ENCODE data around the gene ARHGAP11A.

DNA sequence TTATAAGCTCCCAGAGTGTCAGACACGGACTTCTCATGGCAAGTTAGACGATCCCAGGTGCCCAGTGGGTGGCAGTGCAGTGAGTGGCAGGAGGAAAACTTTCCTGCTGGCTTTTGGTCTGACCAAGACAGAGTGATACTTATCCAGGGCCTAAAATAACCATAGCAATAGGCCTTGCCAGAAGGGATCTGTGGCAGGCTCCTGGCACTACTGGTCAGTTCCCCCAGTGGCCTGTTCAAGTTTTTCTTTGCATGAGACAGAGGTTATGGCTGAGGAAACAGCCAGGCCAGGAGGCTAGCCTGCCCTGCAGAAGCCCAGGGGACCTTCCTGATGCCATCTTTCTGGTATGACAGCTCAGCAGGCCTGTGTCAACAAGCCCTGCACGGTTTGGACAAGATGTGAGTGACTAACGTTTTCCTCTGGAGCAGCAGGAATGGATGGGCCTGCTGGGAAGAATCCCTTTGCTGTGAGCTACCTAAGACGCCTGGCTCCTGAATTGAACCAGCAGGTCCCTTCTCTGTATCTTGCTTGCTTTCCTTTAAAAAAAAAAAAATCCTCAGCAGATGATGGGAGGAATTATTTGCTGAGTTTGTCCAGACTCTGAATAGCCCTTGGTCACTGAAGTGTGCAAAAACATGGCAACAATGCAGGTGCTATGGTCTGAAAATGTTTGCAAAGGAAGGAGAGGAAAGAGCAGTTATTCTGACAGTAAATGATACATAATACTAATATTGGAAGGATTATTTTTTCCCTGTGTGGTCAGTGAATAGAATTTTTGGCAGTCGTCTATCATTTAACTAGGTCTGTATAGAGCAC, 44.2 kb downstream of the ARHGAP11A start:
- no peak for TF ChIP-seq SAP30 (IDR thresholded peaks at IDR 0.05; ENCODE audit: borderline replicate concordance, insufficient read depth, low read depth, low read length, poor library complexity, severe bottlenecking)
- TF ChIP-seq EZH2 (IDR thresholded peaks at IDR 0.05; ENCODE audit: borderline replicate concordance, low read depth, low read length) = no peak
- TF ChIP-seq RAD21 (CRISPR knock-in tag; conservative IDR thresholded peaks at IDR 0.05 in 1 of 2, IDR thresholded peaks at IDR 0.05 in 1 of 2) = no peak
- TF ChIP-seq POLR2A (conservative IDR thresholded peaks at IDR 0.05) = no peak
- TF ChIP-seq ZBTB17 (CRISPR knock-in tag; IDR thresholded peaks at IDR 0.05) = no peak
- TF ChIP-seq, protein P1, sequence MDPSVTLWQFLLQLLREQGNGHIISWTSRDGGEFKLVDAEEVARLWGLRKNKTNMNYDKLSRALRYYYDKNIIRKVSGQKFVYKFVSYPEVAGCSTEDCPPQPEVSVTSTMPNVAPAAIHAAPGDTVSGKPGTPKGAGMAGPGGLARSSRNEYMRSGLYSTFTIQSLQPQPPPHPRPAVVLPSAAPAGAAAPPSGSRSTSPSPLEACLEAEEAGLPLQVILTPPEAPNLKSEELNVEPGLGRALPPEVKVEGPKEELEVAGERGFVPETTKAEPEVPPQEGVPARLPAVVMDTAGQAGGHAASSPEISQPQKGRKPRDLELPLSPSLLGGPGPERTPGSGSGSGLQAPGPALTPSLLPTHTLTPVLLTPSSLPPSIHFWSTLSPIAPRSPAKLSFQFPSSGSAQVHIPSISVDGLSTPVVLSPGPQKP (CRISPR knock-in tag; IDR thresholded peaks at IDR 0.05) = no peak
- no peak for TF ChIP-seq ZFP36 (IDR thresholded peaks at IDR 0.05; ENCODE audit: low read depth, low read length, partially characterized antibody)
- no peak for TF ChIP-seq HNRNPL (IDR thresholded peaks at IDR 0.05; ENCODE audit: low read depth, low read length)
- no peak for TF ChIP-seq ZNF263 (CRISPR knock-in tag; IDR thresholded peaks at IDR 0.05; ENCODE audit: borderline replicate concordance)
